ENCODE results near the gene HSD3B2.

Gene HSD3B2

GRCh38 chr1:119409731-119410130 lies 5.2 kb upstream of the HSD3B2 start:
- H2AFZ ChIP-seq: no peak overlapping the region
- H3K9me3 ChIP-seq (ENCODE audit: control insufficient read depth, low read length): no peaks in the 10 kb centered on the region
- no peaks in the 10 kb centered on the region for H3K27me3 ChIP-seq (ENCODE audit: control insufficient read depth, insufficient read depth, low read length)
- H3K36me3 ChIP-seq (ENCODE audit: control insufficient read depth, insufficient read depth, low read length): no peaks in the 10 kb centered on the region
- no peak overlapping the region for H3K9ac ChIP-seq
- no peak for TF ChIP-seq CTCF (IDR thresholded peaks at IDR 0.05)
- H3K4me3 ChIP-seq (ENCODE audit: low read depth, low read length): no peak overlapping the region
- H3K27ac ChIP-seq: no peak overlapping the region
- H3K4me2 ChIP-seq (ENCODE audit: low read length): no peak overlapping the region
- no peaks in the 10 kb centered on the region for H3K4me1 ChIP-seq
- no peaks in the 10 kb centered on the region for H3K79me2 ChIP-seq

- Histone ChIP-seq H3K9ac (no peak overlapping the region), H3K4me2 (ENCODE audit: low read length) (no peak overlapping the region), H3K27me3 (ENCODE audit: control insufficient read depth, insufficient read depth, low read length) (no peaks in the 10 kb centered on the region), H3K9me3 (ENCODE audit: control insufficient read depth, low read length) (no peaks in the 10 kb centered on the region), H3K36me3 (ENCODE audit: control insufficient read depth, insufficient read depth, low read length) (no peaks in the 10 kb centered on the region), H2AFZ (no peak overlapping the region), H3K4me1 (no peaks in the 10 kb centered on the region), H3K4me3 (ENCODE audit: low read depth, low read length) (no peak overlapping the region), H3K79me2 (no peaks in the 10 kb centered on the region), H3K27ac (no peak overlapping the region)
- TF ChIP-seq CTCF (IDR thresholded peaks at IDR 0.05): no peak
Measured at GRCh38 chr1:119410961-119411360, 4.0 kb upstream of the HSD3B2 start.

GRCh38 chr1:119416006-119416640 lies 1.2 kb downstream of the HSD3B2 start:
- Histone ChIP-seq H2AFZ (no peak overlapping the region), H3K9ac (no peak overlapping the region), H3K27ac (no peak overlapping the region), H3K27me3 (ENCODE audit: control insufficient read depth, insufficient read depth, low read length) (no peaks in the 10 kb centered on the region), H3K79me2 (no peaks in the 10 kb centered on the region), H3K4me1 (no peaks in the 10 kb centered on the region), H3K4me2 (ENCODE audit: low read length) (no peak overlapping the region), H3K36me3 (ENCODE audit: control insufficient read depth, insufficient read depth, low read length) (no peaks in the 10 kb centered on the region), H3K4me3 (ENCODE audit: low read depth, low read length) (no peak overlapping the region), H3K9me3 (ENCODE audit: control insufficient read depth, low read length) (no peaks in the 10 kb centered on the region)
- no peak for TF ChIP-seq CTCF (IDR thresholded peaks at IDR 0.05)

GRCh38 chr1:119419109-119419508 lies 4.2 kb downstream of the HSD3B2 start:
- no peak overlapping the region for H2AFZ ChIP-seq
- no peaks in the 10 kb centered on the region for H3K36me3 ChIP-seq (ENCODE audit: control insufficient read depth, insufficient read depth, low read length)
- H3K9ac ChIP-seq: no peak overlapping the region
- H3K27me3 ChIP-seq (ENCODE audit: control insufficient read depth, insufficient read depth, low read length): no peaks in the 10 kb centered on the region
- no peak for TF ChIP-seq CTCF (IDR thresholded peaks at IDR 0.05)
- H3K4me3 ChIP-seq (ENCODE audit: low read depth, low read length): no peak overlapping the region
- H3K4me2 ChIP-seq (ENCODE audit: low read length): no peak overlapping the region
- no peaks in the 10 kb centered on the region for H3K4me1 ChIP-seq
- H3K27ac ChIP-seq: no peak overlapping the region
- H3K9me3 ChIP-seq (ENCODE audit: control insufficient read depth, low read length): no peaks in the 10 kb centered on the region
- no peaks in the 10 kb centered on the region for H3K79me2 ChIP-seq

- Histone ChIP-seq H3K27ac (no peak overlapping the region), H3K9ac (no peak overlapping the region), H3K9me3 (ENCODE audit: control insufficient read depth, low read length) (no peaks in the 10 kb centered on the region), H3K36me3 (ENCODE audit: control insufficient read depth, insufficient read depth, low read length) (no peaks in the 10 kb centered on the region), H3K27me3 (ENCODE audit: control insufficient read depth, insufficient read depth, low read length) (no peaks in the 10 kb centered on the region), H3K79me2 (no peaks in the 10 kb centered on the region), H2AFZ (no peak overlapping the region), H3K4me2 (ENCODE audit: low read length) (no peak overlapping the region), H3K4me1 (no peaks in the 10 kb centered on the region), H3K4me3 (ENCODE audit: low read depth, low read length) (no peak overlapping the region)
- no peak for TF ChIP-seq CTCF (IDR thresholded peaks at IDR 0.05)
Measured at GRCh38 chr1:119420638-119421037, 5.7 kb downstream of the HSD3B2 start.

All from parathyroid adenoma (tissue), 2 donors.